K562 (cell line): ENCODE results near the gene SEPTIN1. TPM values are rescaled to one million over a fixed set of nuclear protein-coding genes. Genes with fewer than 3 reads are reported as not detected.
A peak's percentile ranks its signal among the peaks of the same experiment; 100 is the strongest.

Experiments used
- ATAC-seq: fragments of 200-7000 bp; cut with Tn5 transposase; 3 replicates; pipeline ENCODE4 v1.9.1; 2020; ENCODE audit warnings: moderate library complexity
- BruUV-seq: library from RNA; stranded (reverse); fragments of 400-500 nt; replicated peaks from 2 replicates; lab custom pipeline; 2021; lab: Mats Ljungman, UMichigan
- CTCF ChIA-PET: fragments of 300-600 bp; formaldehyde crosslinking; extraction: SDS; loops from one replicate; lab custom pipeline; 2021; ENCODE audit warnings: low intra/inter-chr PET ratio; lab: Yijun Ruan, JAX
- POLR2A ChIA-PET: fragments of 300-600, 350-650 bp; sonication (Branson Sonifier 250); formaldehyde crosslinking; extraction: SDS; loops from one replicate; lab custom pipeline; 2021; ENCODE audit warnings: antibody characterized with exemption, inconsistent platforms; lab: Yijun Ruan, JAX
- DNase-seq, 4 experiments: peaks; one replicate each; pipeline versions ENCODE4 v3.0.0 to v3.0.0-alpha.2; 2011 to 2018; ENCODE audit warnings: low spot score in 3 of 4, mixed read lengths in 3 of 4; ENCODE audit errors: extremely low read depth in 1 of 4
- FAIRE-seq: peaks from 2 replicates; lab custom pipeline; 2011; peaks lifted over from hg19 to GRCh38; lab: Jason Lieb, UNC
- H2AFZ ChIP-seq: 2 replicates; pipeline ENCODE4 v1.6.0; 2011; ENCODE audit warnings: low read depth, low read length, control low read depth, inconsistent platforms
- H3K27ac ChIP-seq: fragments of 200-600 bp; 3 replicates; pipeline ENCODE4 v1.8.0; 2011; ENCODE audit warnings: low read depth, mild to moderate bottlenecking, control low read depth, inconsistent platforms, low read length, moderate library complexity, mixed read lengths; ENCODE audit errors: extremely low read depth
- H3K27me3 ChIP-seq, 2 experiments: fragments of 300-600 bp in 1 of 2; 2 replicates in 1 of 2; 3 replicates in 1 of 2; pipeline versions ENCODE4 v1.6.0 to v1.8.0; 2011; ENCODE audit warnings: inconsistent platforms in 2 of 2, low read length in 2 of 2, mild to moderate bottlenecking in 1 of 2, mixed read lengths in 1 of 2, moderate library complexity in 1 of 2; ENCODE audit not compliant: control insufficient read depth in 2 of 2, insufficient read depth in 2 of 2
- H3K36me3 ChIP-seq: fragments of 300-600 bp; 3 replicates; pipeline ENCODE4 v1.8.0; 2011; ENCODE audit warnings: mild to moderate bottlenecking, low read length, inconsistent platforms; ENCODE audit not compliant: control insufficient read depth, insufficient read depth
- H3K4me1 ChIP-seq, 2 experiments: fragments of 200-600 bp in 1 of 2; replicated peaks in 1 of 2; 2 replicates in 1 of 2; 3 replicates in 1 of 2; pipeline versions ENCODE4 v1.5.1 to v1.8.0; 2011; ENCODE audit warnings: inconsistent platforms in 2 of 2, low read length in 2 of 2, mild to moderate bottlenecking in 1 of 2, mixed read lengths in 1 of 2, moderate library complexity in 1 of 2; ENCODE audit not compliant: control insufficient read depth in 2 of 2, insufficient read depth in 2 of 2
- H3K4me2 ChIP-seq: 2 replicates; pipeline ENCODE4 v1.6.1; 2011; ENCODE audit warnings: low read length, control low read depth, inconsistent platforms, mixed read lengths; ENCODE audit not compliant: insufficient read depth
- H3K4me3 ChIP-seq: fragments of 200-600 bp; sonication (generic), shearing (Covaris generic); 2 replicates; pipeline ENCODE4 v1.5.1; 2016; ENCODE audit warnings: control low read depth, inconsistent platforms
- H3K79me2 ChIP-seq: fragments of 200-600 bp; 3 replicates; pipeline ENCODE4 v1.8.0; 2011; ENCODE audit warnings: low read length, inconsistent platforms; ENCODE audit not compliant: control insufficient read depth, insufficient read depth
- H3K9ac ChIP-seq, 2 experiments: 2 replicates each; pipeline versions ENCODE4 v1.6.0 to v1.6.1; 2011; ENCODE audit warnings: low read depth in 2 of 2, low read length in 2 of 2, control low read depth in 1 of 2, inconsistent platforms in 1 of 2, mild to moderate bottlenecking in 1 of 2, mixed read lengths in 1 of 2; ENCODE audit not compliant: insufficient read depth in 1 of 2
- H3K9me1 ChIP-seq: one replicate; pipeline ENCODE4 v1.6.0; 2011; ENCODE audit warnings: inconsistent platforms, mild to moderate bottlenecking, low read length, moderate library complexity; ENCODE audit not compliant: control insufficient read depth, insufficient read depth
- H3K9me3 ChIP-seq: replicated peaks from 2 replicates; pipeline ENCODE4 v1.5.1; 2011; ENCODE audit warnings: low read depth, low read length, inconsistent platforms; ENCODE audit not compliant: control insufficient read depth, insufficient read depth
- H4K20me1 ChIP-seq: replicated peaks from 2 replicates; pipeline ENCODE4 v1.6.1; 2011; ENCODE audit warnings: low read length, inconsistent platforms, mixed read lengths; ENCODE audit not compliant: control insufficient read depth, insufficient read depth
- ARID2 ChIP-seq: fragments of 450-650 bp; IDR thresholded peaks from 2 replicates; pipeline ENCODE4 v1.6.1; 2017; ENCODE audit warnings: antibody characterized with exemption, mild to moderate bottlenecking
- ATF7 ChIP-seq: fragments of 450-650 bp; IDR thresholded peaks from 2 replicates; pipeline ENCODE4 v1.7.1; 2014; ENCODE audit warnings: mild to moderate bottlenecking, moderate library complexity
- EZH2 ChIP-seq: IDR thresholded peaks from 2 replicates; pipeline ENCODE4 v1.6.1; 2012; ENCODE audit warnings: low read depth, mild to moderate bottlenecking, inconsistent platforms, low read length, borderline replicate concordance
- HCFC1 ChIP-seq: IDR thresholded peaks from 2 replicates; pipeline ENCODE4 v1.6.1; 2012; ENCODE audit warnings: low read depth, low read length, improper control_type of control experiment
- MEF2D ChIP-seq: conservative IDR thresholded peaks from 2 replicates; pipeline ENCODE4 v1.6.1; 2016; ENCODE audit warnings: low read depth, missing genetic modification characterization, missing compliant biosample characterization
- NCOR1 ChIP-seq: fragments of 450-650 bp; IDR thresholded peaks from 2 replicates; pipeline ENCODE4 v1.6.1; 2016; ENCODE audit warnings: mild to moderate bottlenecking, moderate library complexity
- NFIX ChIP-seq: fragments of 250-450 bp; sonication (Bioruptor Pico); IDR thresholded peaks from 2 replicates; pipeline ENCODE4 v1.4.0; 2020; ENCODE audit warnings: low read depth, mild to moderate bottlenecking, moderate library complexity
- PHF20 ChIP-seq: fragments of 450-650 bp; IDR thresholded peaks from 2 replicates; pipeline ENCODE4 v1.6.1; 2018; ENCODE audit not compliant: partially characterized antibody
- POLR2G ChIP-seq: fragments of 200-400 bp; formaldehyde crosslinking; IDR thresholded peaks from 2 replicates; pipeline ENCODE4 v1.6.1; 2017; ENCODE audit warnings: low read depth, mild to moderate bottlenecking, antibody characterized with exemption, low read length, moderate library complexity
- POU5F1 ChIP-seq: fragments of 150-350 bp; IDR thresholded peaks from 2 replicates; pipeline ENCODE4 v1.6.1; 2014; ENCODE audit warnings: borderline replicate concordance, low read length, low read depth, mild to moderate bottlenecking; ENCODE audit not compliant: partially characterized antibody
- TAF1 ChIP-seq: IDR thresholded peaks from 2 replicates; pipeline ENCODE4 v1.6.1; 2011; ENCODE audit warnings: mild to moderate bottlenecking, low read length, moderate library complexity; ENCODE audit not compliant: insufficient read depth, control insufficient read depth, severe bottlenecking; ENCODE audit errors: extremely low read depth
- TARDBP ChIP-seq: fragments of 450-650 bp; IDR thresholded peaks from 2 replicates; pipeline ENCODE4 v1.6.1; 2016
- U2AF1 ChIP-seq: fragments of 200-400 bp; formaldehyde crosslinking; optimal IDR thresholded peaks from 2 replicates; pipeline ENCODE3; 2017; ENCODE audit warnings: mild to moderate bottlenecking, low read depth, low read length, moderate library complexity
- VEZF1 ChIP-seq: fragments of 200-800 bp; sonication (Bioruptor generic); IDR thresholded peaks from 2 replicates; pipeline ENCODE4 v1.6.1; 2017; ENCODE audit warnings: missing genetic modification characterization, missing compliant biosample characterization
- ZEB2 ChIP-seq: fragments of 450-650 bp; IDR thresholded peaks from 2 replicates; pipeline ENCODE4 v1.6.1; 2016
- ZNF274 ChIP-seq: IDR thresholded peaks from 2 replicates; pipeline ENCODE4 v1.6.1; 2011; ENCODE audit warnings: low read depth, mild to moderate bottlenecking, low read length, moderate library complexity, borderline replicate concordance
- ZNF41 ChIP-seq: fragments of 250-450 bp; sonication (Bioruptor Pico); conservative IDR thresholded peaks from 2 replicates; pipeline ENCODE4 v1.4.0; 2020; ENCODE audit warnings: mild to moderate bottlenecking
- ZNF436 ChIP-seq: fragments of 250-450, 450-650 bp; sonication (Bioruptor Pico); formaldehyde crosslinking; IDR thresholded peaks from 2 replicates; pipeline ENCODE4 v1.7.0; 2020; ENCODE audit warnings: mild to moderate bottlenecking
- ZNF639 ChIP-seq, 2 experiments: fragments of 200-800 bp in 1 of 2; sonication (Bioruptor generic) in 1 of 2; sonication (generic) in 1 of 2; formaldehyde crosslinking in 1 of 2; IDR thresholded peaks in 1 of 2; conservative IDR thresholded peaks in 1 of 2; 2 replicates each; pipeline versions ENCODE4 v1.5.0 to v1.6.1; 2016 to 2020; ENCODE audit warnings: missing compliant biosample characterization in 1 of 2, missing genetic modification characterization in 1 of 2, missing genetic modification reagents in 1 of 2
- WGBS: fragments of 100-300 bp; shearing (Covaris generic); methylation state at CpG from one replicate; pipeline ENCODE4 v1.1.6; 2016; ENCODE audit warnings: low coverage, mixed read lengths; ENCODE audit not compliant: insufficient coverage; ENCODE audit errors: missing lambda C conversion rate; 5-methylcytosine and 5-hydroxymethylcytosine counted together
- in situ Hi-C: fragments of 300-500 bp; cut with MboI; formaldehyde crosslinking; loops from 4 replicates; pipeline ENCODE4 v1.15.0; 2018; ENCODE audit warnings: inconsistent platforms, mixed read lengths
- intact Hi-C: fragments of 100-400 bp; cut with micrococcal nuclease; formaldehyde crosslinking; loops from 2 replicates; pipeline ENCODE4 v1.14.2; 2022
- polyA plus RNA-seq, 8 experiments: library from polyadenylated mRNA; depleted of rRNA in 4 of 8; stranded (reverse) in 5 of 8; unstranded in 3 of 8; fragments of >200 nt; fragmentation: Nextera tagmentation in 2 of 8; fragmentation: Illumina TruSeq in 1 of 8; extraction: Ambion mirVana in 2 of 8; extraction: Trizol in 1 of 8; gene quantifications; 2 replicates each; pipeline versions ENCODE4 v1.2.1 to v1.2.3, GENCODE V29; 2011 to 2014; ENCODE audit warnings: inconsistent platforms in 1 of 8, missing spikeins in 1 of 8
- total RNA-seq, 7 experiments: library from RNA; depleted of rRNA in 6 of 7; stranded (reverse); fragments of >200 nt in 6 of 7; fragmentation: Illumina TruSeq in 2 of 7; extraction: Trizol in 2 of 7; gene quantifications; 2 replicates each; pipeline versions ENCODE4 v1.2.1 to v1.2.3, GENCODE V29; 2011 to 2021; ENCODE audit warnings: low replicate concordance in 1 of 7

The SEPTIN1 gene
- total and polyA plus RNA-seq, 9 of the 15 experiments (the other 6 are each of a cell fraction or from before 2014, with no cell fraction given): 0.23 to 5.6 (median 1.7) TPM; not detected in 1

- intact Hi-C loops: loop anchor here (2.0 kb wide), 1 partner anchor 15 kb away; no protein-coding TSS in a partner anchor
- POLR2A ChIA-PET: interaction anchor here (0.6 to 1.1 kb wide), 10 partner anchors 9 to 347 kb away, joined by 3 to 5 read pairs (median 3); partner anchors contain the start of genes DCTPP1, TBC1D10B and ZNF689
- BruUV-seq: no TSS peak
- TF ChIP-seq ZNF41 (CRISPR knock-in tag): no peak
- TF ChIP-seq ATF7: no peak; the same call in 1 of the 2 replicates
- no peak for TF ChIP-seq U2AF1
- TF ChIP-seq EZH2: no peak
- peak; percentile 62 for TF ChIP-seq PHF20
- TF ChIP-seq ZNF639 (CRISPR knock-in tag; conservative IDR thresholded peaks at IDR 0.05 in 1 of 2, IDR thresholded peaks at IDR 0.05 in 1 of 2): peak in 1 of 2 experiments; percentile 77; a peak in 1 of 4 replicates
- peak; percentile 77 for TF ChIP-seq ZEB2
- peak; percentile 84 for TF ChIP-seq POLR2G
- no peak for TF ChIP-seq ZNF436 (CRISPR knock-in tag)
- TF ChIP-seq TAF1: peak; percentile 55
- TF ChIP-seq POU5F1: no peak
- no peak for TF ChIP-seq ZNF274
- no peak for TF ChIP-seq NFIX
- TF ChIP-seq NCOR1: 0 out of 2 replicates have a peak, but pooled peaks have one; percentile 10
- no peak for TF ChIP-seq ARID2
- TF ChIP-seq TARDBP: no peak
- no peak for TF ChIP-seq MEF2D (tag)
- peak; percentile 74 for TF ChIP-seq VEZF1
- TF ChIP-seq HCFC1: peak; percentile 84
These were observed 13.0 kb upstream of the SEPTIN1 start, which contains the start of gene ZNF48 for GRCh38 chr16:30395155-30395991. Gene ZNF48, plus strand, starts transcription at chr16:30395420. Its CDS starts 375 bp downstream, at chr16:30395795.

More at GRCh38 chr16:30395155-30395991, 13.0 kb upstream of the SEPTIN1 start, which contains the start of gene ZNF48:
- peak; percentile 95 for ATAC-seq
- Histone ChIP-seq H3K79me2 (peaks cover 10% of the 10 kb centered on the region), H3K27ac (peak within 1 kb of the TSS; percentile 86), H3K27me3 (no peaks in the 10 kb centered on the region), H3K4me3 (peak within 1 kb of the TSS; percentile 87), H3K4me2 (peak within 1 kb of the TSS; percentile 76), H3K36me3 (peaks cover 21% of the 10 kb centered on the region; the same call in 2 of the 3 replicates), H4K20me1 (no peaks in the 10 kb centered on the region), H3K4me1 (peaks cover 26 to 53% of the 10 kb centered on the region in 2 experiments), H3K9me3 (no peaks in the 10 kb centered on the region), H2AFZ (peak within 1 kb of the TSS; percentile 93), H3K9me1 (no peaks in the 10 kb centered on the region), H3K9ac (peak within 1 kb of the TSS; percentile 79 to 95)
- in situ Hi-C loops: no loop called here
- no peak for FAIRE-seq
- WGBS: 0% methylated on average over 56 of the region's 103 CpGs
- CTCF ChIA-PET: interaction anchor here (0.6 kb wide), 1 partner anchor 314 kb away, joined by 4 read pairs; no protein-coding TSS in a partner anchor
- DNase-seq: peak; percentile 82 to 92 (median 89)
